Measurements from ENCODE around the gene CTSD. TPM values are rescaled to one million over a fixed set of nuclear protein-coding genes. Genes with fewer than 3 reads are reported as not detected.

The CTSD gene
- total RNA-seq, 1 experiment from 2014 or later = 1,119 TPM

DNA sequence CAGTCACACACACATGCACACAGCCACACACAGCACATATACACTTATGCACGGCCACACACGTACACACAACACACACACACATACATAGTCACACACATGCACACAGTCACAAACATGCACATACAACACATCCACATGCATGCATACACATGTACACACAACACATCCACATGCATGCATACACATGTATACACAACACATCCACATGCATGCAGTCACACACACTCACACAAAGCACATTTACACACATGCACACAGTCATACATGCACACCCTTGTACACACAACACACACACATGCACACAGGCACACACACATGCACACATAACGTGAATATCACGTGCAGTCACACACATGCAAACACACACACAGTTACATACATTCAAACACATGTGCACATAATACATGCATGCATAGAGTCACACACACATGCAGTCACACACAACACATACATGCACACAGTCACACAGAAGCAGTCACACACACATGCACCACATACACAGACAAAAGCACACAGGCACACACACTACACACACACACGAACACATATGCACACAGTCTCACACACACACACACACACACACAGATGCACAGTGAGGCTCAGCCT lies 32.2 kb downstream of the CTSD start:
- DNase-seq (ENCODE audit: low spot score) = no peak

DNA sequence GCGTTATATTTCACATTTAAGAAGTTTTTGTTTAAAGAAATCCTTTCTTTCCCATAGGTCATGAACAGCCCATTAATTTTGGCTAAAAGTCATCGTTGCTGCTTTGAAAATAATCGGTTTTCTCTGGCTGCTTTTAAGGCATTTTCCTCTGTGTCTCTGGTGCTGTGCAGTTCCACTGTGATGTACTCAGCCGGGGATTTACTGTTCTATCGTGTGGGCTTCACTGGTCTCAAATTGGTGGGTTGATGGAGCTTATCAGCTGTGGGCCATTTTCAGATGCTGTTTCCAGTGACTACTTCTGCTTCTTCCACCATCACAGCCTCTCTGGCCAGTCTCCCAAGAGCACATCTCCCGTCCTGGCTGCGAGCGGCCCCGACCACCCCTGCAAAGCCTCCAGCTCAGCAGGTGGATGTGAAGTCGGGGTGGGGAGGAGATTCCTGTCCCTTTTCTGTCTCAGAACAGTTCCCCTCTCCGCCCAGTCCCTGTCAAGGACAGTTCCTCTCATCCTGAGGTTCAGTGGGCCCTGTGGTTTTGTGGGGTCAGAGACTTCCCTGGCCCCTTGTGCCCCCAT lies 33.6 kb downstream of the CTSD start:
- no peak for DNase-seq (ENCODE audit: low spot score)

- DNase-seq (ENCODE audit: low spot score) = no peak
Observed at GRCh38 chr11:1729692-1730011, 34.1 kb downstream of the CTSD start.

DNA sequence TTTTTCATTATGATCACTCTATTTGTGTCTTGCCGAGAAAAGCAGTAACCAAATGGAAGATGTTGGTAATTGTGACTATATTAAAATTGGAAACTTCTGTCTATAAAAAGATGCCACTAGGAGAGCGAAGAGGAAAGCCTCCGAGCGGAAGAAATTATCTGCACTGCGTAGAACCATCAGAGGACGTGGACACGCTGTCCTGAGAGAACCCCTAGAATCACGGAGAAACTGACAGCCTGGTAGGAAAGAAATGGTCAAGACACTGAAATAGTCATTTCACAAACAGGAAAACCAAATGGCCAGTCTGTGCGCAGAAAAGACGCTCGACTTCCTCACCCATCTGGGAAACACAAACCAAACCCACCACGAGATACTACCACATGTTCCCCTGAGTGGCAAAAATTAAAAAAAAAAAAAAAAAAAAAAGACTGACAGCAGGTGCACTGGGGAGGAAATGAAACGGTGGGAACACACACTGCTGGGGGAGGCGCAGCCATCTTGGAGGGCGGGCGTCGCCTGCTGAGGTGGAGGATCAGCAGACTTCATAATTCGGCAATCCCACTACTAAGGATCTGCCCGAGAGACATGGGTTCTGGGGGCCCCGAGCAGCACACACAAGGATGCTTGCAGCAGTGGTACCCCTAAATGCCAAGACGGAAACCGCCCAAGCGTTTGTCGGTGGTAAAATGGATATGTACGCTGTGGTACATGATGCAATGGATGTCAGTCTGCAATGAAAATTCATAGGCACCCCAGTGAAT lies 34.6 kb downstream of the CTSD start:
- DNase-seq (ENCODE audit: low spot score) = no peak

GRCh38 chr11:1728301-1728700 lies 35.4 kb downstream of the CTSD start:
- DNase-seq (ENCODE audit: low spot score) = no peak

DNA sequence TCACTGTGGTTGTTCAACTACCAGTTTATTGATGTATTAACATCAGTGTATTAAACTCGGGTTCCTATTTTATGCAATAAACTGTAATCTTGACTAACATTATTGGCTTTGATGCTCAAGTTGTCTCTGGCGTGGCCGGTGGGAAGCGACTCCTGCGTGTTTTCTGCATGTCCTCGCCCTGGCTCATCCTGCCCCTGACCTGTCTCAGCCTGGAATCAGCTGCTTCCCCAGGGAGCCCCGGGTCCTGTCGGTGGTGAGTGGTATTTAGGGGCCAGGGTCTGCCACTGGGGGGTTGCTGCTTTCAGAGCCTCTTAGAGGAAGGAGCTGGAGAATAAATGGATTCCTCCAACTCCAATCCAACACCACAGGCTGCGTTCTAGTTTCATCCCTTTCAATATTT lies 35.9 kb downstream of the CTSD start:
- no peak for DNase-seq (ENCODE audit: low spot score)

- DNase-seq (ENCODE audit: low spot score) = no peak
Observed at GRCh38 chr11:1727096-1727690, 36.5 kb downstream of the CTSD start.

- no peak for DNase-seq (ENCODE audit: low spot score)
Observed at GRCh38 chr11:1719781-1720180, 43.9 kb downstream of the CTSD start.

DNA sequence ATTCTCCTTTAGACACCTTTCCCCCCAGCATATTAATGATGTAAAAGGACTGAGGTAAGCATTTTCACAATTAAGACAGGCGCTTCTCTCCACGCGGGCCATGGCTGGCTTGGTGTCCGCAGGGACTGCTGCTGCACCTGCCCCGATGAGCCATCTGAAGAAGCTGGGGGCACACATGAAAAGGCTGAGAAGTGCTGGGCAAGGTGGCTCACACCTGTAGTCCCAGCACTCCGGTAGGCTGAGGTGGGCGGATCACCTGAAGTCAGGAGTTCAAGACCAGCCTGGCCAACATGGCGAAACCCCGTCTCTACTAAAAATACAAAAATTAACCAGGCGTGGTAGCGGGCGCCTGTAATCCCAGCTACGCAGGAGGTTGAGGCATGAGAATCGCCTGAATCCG lies 45.4 kb downstream of the CTSD start:
- no peak for DNase-seq (ENCODE audit: low spot score)

- DNase-seq (ENCODE audit: low spot score) = no peak
Observed at GRCh38 chr11:1717745-1718144, 46.0 kb downstream of the CTSD start.

DNA sequence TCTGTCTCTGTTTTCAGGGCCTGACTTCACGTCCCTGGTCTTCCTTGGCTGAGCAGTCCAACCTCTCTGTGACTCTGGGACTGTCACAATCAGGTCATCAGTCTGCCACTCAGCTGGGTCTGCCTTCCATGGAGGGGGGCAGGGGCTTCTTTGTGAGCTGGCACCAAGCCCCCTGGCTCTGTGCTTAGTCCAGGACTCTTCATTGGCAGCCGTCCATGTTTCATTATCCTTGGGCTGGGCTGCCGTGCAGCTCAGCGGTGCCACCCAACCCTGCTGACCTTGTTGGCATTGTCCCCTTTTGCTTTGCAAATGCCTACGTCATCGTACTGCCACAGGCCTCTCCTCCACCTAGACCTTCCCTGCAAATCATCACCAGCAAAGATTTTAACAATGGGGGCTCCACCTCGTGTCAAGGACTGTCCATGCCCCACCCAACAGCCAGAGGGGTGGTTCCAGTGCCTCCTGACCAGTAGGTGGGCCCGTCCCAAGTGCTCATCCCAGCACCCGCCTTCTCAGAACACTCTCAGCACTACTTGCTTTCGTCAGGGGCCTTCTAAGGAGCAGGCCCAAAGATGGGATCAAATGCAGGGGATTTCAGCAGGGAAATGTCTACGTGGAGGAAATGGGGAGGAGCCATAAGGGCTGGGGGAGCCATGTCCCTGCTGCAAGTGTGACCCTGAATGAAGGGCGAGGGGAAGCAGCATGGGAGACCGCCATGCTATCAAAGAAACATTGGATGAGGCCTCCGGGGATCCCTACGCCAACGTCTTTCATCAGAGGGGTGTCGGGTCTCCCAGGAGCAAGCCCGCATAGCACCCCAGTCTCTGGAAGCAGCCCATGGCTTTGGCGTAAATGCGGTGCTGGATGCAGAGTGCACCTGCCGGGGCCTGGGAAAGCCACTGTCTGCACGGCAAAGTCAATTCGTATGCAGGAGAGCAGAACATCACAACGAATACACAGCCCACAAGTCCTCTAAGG lies 48.5 kb downstream of the CTSD start:
- no peak for DNase-seq (ENCODE audit: low spot score)

DNA sequence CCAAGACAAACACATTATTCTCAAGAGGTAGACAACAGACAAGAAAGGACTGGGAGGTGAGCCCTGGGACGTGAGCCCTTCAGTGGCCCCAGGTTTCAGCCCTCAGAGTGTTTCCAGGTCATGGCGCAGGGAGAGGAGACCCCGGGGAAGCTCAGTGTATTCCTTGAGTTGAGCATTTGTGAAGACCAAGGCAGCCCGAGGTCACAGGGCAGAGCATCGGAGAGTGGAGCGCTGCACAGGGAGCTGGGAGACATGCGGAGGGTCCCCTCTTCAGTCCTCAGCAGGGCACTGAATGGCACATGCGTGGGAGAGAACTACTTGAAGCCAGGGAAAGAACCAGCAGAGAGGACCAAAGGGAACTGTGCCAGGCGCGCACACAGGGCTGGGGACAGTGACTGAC lies 55.0 kb downstream of the CTSD start:
- no peak for DNase-seq (ENCODE audit: low spot score)

- DNase-seq (ENCODE audit: low spot score) = no peak
Observed at GRCh38 chr11:1707751-1708150, 56.0 kb downstream of the CTSD start.

DNA sequence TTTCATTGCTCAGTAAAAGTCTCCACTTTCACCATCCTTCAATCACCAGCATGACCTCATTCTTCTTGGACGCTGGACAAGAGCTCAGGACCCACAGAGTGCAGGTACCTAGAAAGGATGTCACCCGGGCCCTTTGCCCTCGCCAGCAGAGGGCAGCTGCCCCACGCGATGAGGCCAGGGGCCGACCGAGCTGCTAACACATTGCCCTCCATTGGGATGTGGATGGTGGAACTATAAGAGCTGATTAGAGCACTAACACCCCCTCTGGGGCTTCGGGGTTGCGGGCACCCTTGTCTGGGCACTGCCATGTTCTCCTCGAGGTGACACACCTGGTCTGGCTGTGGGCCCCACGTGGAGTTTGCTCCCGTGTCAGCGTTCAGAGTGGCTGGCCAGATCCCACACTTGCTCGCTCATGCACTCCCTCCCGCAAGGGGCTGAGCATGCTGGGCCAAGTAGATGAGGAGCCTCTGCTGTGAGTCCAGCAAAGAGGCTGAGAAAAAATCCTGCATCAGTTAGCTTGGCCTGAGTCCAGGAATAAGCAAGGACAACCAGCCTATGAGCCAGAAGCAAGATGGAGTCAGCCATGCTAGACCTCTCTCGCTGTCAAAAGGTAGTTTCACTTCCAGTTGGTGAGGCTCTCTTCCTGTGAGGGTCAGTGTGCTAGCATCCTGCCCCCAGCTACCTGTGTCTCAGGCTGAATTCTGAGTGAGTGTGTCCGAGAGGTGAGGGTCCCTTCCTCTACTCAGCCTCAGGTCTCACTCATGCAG lies 56.9 kb downstream of the CTSD start:
- DNase-seq (ENCODE audit: low spot score) = peak; percentile 30

- peak; percentile 36 for DNase-seq (ENCODE audit: low spot score)
Observed at GRCh38 chr11:1705126-1706052, 58.3 kb downstream of the CTSD start.

GRCh38 chr11:1703146-1703545 lies 60.6 kb downstream of the CTSD start:
- DNase-seq (ENCODE audit: low spot score) = no peak

All from HT-29 (cell line).